ENCODE measurements around the gene MYO18A. TPM values are rescaled to one million over a fixed set of nuclear protein-coding genes. Genes with fewer than 3 reads are reported as not detected.

Gene MYO18A
- total RNA-seq, 2 donors from 2014 or later, result 34.6 to 80.5 TPM

GRCh38 chr17:29165800-29166506 lies 14.2 kb downstream of the MYO18A start:
- Histone ChIP-seq H3K27me3 (replicated peaks; ENCODE audit: insufficient read depth) (no peaks in the 10 kb centered on the region), H3K27ac (no peak overlapping the region), H3K9me3 (no peaks in the 10 kb centered on the region), H3K4me1 (replicated peaks) (no peaks in the 10 kb centered on the region), H3K4me3 (no peak overlapping the region), H3K36me3 (no peaks in the 10 kb centered on the region)
- no peak for DNase-seq (ENCODE audit: low spot score)
- intact Hi-C loops (cut with DNase I), result no loop called here
- 88% methylated on average over 31 of the region's 32 CpGs for WGBS
- TF ChIP-seq POLR2AphosphoS5 (IDR thresholded peaks at IDR 0.05) (no peak), CTCF (IDR thresholded peaks at IDR 0.05) (no peak), POLR2A (IDR thresholded peaks at IDR 0.05) (no peak)

- no peak for DNase-seq (ENCODE audit: low spot score)
- Histone ChIP-seq H3K27ac (no peak overlapping the region), H3K9me3 (no peaks in the 10 kb centered on the region), H3K27me3 (replicated peaks; ENCODE audit: insufficient read depth) (no peaks in the 10 kb centered on the region), H3K4me3 (no peak overlapping the region), H3K36me3 (no peaks in the 10 kb centered on the region), H3K4me1 (replicated peaks) (no peaks in the 10 kb centered on the region)
- intact Hi-C loops (cut with DNase I), result no loop called here
- no peak for TF ChIP-seq POLR2A (IDR thresholded peaks at IDR 0.05)
- TF ChIP-seq CTCF (IDR thresholded peaks at IDR 0.05), result no peak
- no peak for TF ChIP-seq POLR2AphosphoS5 (IDR thresholded peaks at IDR 0.05)
- 71% methylated on average over 3 of the region's 3 CpGs for WGBS
Measured at GRCh38 chr17:29165261-29165660, 14.9 kb downstream of the MYO18A start.

- intact Hi-C loops (cut with DNase I), result no loop called here
Measured at GRCh38 chr17:29163563-29163962, 16.6 kb downstream of the MYO18A start.

GRCh38 chr17:29162909-29163341 lies 17.3 kb downstream of the MYO18A start:
- WGBS, result 69% methylated on average over 6 of the region's 6 CpGs
- no peaks in the 10 kb centered on the region for H3K9me3 ChIP-seq
- no peak overlapping the region for H3K4me3 ChIP-seq
- H3K27ac ChIP-seq, result no peak overlapping the region
- TF ChIP-seq CTCF (IDR thresholded peaks at IDR 0.05), result no peak
- TF ChIP-seq POLR2A (IDR thresholded peaks at IDR 0.05), result no peak
- TF ChIP-seq POLR2AphosphoS5 (IDR thresholded peaks at IDR 0.05), result no peak
- H3K27me3 ChIP-seq (replicated peaks; ENCODE audit: insufficient read depth), result no peaks in the 10 kb centered on the region
- DNase-seq (ENCODE audit: low spot score), result no peak
- H3K4me1 ChIP-seq (replicated peaks), result peaks cover 4% of the 10 kb centered on the region
- intact Hi-C loops (cut with DNase I), result no loop called here
- H3K36me3 ChIP-seq, result no peaks in the 10 kb centered on the region

More at GRCh38 chr17:29163563-29163962, 16.6 kb downstream of the MYO18A start:
- DNase-seq (ENCODE audit: low spot score), result no peak
- no peak overlapping the region for H3K4me3 ChIP-seq
- TF ChIP-seq POLR2AphosphoS5 (IDR thresholded peaks at IDR 0.05) (no peak), POLR2A (IDR thresholded peaks at IDR 0.05) (no peak), CTCF (IDR thresholded peaks at IDR 0.05) (no peak)
- 77% methylated on average over 3 of the region's 3 CpGs for WGBS
- no peaks in the 10 kb centered on the region for H3K9me3 ChIP-seq
- H3K27ac ChIP-seq, result no peak overlapping the region
- peaks cover 4% of the 10 kb centered on the region for H3K4me1 ChIP-seq (replicated peaks)
- H3K27me3 ChIP-seq (replicated peaks; ENCODE audit: insufficient read depth), result no peaks in the 10 kb centered on the region
- H3K36me3 ChIP-seq, result no peaks in the 10 kb centered on the region

Measured in prostate gland (tissue), 2 donors.